ENCODE measurements around the gene OGA.

- peak in 2 of 3 donors; percentile 48 to 57 for TF ChIP-seq POLR2A (IDR thresholded peaks at IDR 0.05)
- TF ChIP-seq, protein P1, sequence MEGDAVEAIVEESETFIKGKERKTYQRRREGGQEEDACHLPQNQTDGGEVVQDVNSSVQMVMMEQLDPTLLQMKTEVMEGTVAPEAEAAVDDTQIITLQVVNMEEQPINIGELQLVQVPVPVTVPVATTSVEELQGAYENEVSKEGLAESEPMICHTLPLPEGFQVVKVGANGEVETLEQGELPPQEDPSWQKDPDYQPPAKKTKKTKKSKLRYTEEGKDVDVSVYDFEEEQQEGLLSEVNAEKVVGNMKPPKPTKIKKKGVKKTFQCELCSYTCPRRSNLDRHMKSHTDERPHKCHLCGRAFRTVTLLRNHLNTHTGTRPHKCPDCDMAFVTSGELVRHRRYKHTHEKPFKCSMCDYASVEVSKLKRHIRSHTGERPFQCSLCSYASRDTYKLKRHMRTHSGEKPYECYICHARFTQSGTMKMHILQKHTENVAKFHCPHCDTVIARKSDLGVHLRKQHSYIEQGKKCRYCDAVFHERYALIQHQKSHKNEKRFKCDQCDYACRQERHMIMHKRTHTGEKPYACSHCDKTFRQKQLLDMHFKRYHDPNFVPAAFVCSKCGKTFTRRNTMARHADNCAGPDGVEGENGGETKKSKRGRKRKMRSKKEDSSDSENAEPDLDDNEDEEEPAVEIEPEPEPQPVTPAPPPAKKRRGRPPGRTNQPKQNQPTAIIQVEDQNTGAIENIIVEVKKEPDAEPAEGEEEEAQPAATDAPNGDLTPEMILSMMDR (IDR thresholded peaks at IDR 0.05), result no peak
Observed at GRCh38 chr10:101782811-101783735, 35.2 kb downstream of the OGA start, which contains the start of gene NPM3.
